Activated naive CD4-positive, alpha-beta T cell treated with anti-CD3 and anti-CD28 coated beads, Interleukin-2, amount 50 U/mL, for 24 hours (primary cell): ENCODE measurements around the gene DIPK1A.
A peak's percentile ranks its signal among the peaks of the same experiment; 100 is the strongest.
"Not testable (repeated sequence)": the region's sequence is repeated elsewhere in the genome, so short reads cannot be mapped to it uniquely, and the experiment has no call there.

Experiments used
- H3K27ac Mint-ChIP-seq: one replicate; pipeline ENCODE4 v1.8.0; 2021; ENCODE audit warnings: mild to moderate bottlenecking, mixed read lengths
- H3K27me3 Mint-ChIP-seq: one replicate; pipeline ENCODE4 v1.8.0; 2021; ENCODE audit warnings: mixed read lengths
- H3K36me3 Mint-ChIP-seq: one replicate; pipeline ENCODE4 v1.8.0; 2021; ENCODE audit warnings: mixed read lengths
- H3K4me1 Mint-ChIP-seq: one replicate; pipeline ENCODE4 v1.8.0; 2021; ENCODE audit warnings: mixed read lengths
- H3K4me3 Mint-ChIP-seq: one replicate; pipeline ENCODE4 v1.8.0; 2021; ENCODE audit warnings: mild to moderate bottlenecking, mixed read lengths
- H3K9me3 Mint-ChIP-seq: one replicate; pipeline ENCODE4 v1.8.0; 2021; ENCODE audit warnings: mixed read lengths

Gene DIPK1A

DNA sequence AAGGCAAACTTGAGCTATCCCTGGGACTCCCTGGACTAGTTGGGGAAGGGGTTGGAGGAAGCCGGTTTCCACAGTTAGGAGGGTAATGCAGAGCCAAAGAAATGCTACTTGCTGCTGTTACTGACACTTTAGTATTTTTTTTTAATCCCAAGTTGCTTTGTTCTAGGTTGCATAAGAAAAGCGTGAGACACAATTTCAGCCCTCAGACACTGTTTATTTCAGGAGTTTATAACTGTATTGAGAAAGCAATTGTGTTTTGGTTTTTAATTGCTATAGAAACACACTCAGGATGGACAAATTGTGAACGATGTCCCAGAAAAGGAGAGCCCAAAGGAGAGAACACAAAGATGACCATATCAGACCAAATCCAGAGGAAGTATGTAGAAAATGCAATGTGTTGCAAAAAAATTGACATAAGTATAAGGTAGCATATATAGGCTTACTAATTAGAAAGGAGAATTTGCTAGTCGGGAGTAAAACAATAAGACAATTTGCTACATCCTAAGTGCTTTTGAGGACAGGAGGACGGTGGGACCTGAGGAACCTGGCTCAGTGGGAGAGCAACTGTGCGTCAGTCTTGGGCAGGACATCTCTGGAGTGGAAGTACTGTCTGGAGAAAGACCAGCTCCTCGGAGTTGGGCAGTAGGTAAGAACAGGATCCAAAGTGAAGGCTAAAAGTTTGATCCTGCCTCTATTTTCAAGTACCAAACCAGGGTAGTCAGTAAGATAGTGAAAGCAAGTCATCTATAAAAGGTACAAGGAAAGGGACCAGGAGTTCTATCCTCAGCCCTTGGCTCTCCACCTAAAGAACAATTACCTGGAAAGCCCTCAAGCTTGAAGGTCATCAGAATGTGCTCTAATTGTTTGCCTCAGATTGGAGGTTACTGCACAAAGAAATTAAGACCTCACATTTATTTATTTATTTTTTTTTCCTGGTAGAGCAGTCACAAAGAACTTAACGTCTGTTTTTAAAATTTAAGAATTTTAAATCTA lies 39.9 kb downstream of the DIPK1A start:
- Mint-ChIP-seq H3K36me3 (peaks cover 19% of the 10 kb centered on the region), H3K9me3 (peaks cover 11% of the 10 kb centered on the region), H3K27me3 (no peaks in the 10 kb centered on the region), H3K27ac (no peak overlapping the region), H3K4me1 (peaks cover 52% of the 10 kb centered on the region), H3K4me3 (no peak overlapping the region)

- H3K4me3 Mint-ChIP-seq, result no peak overlapping the region
- no peaks in the 10 kb centered on the region for H3K27me3 Mint-ChIP-seq
- H3K27ac Mint-ChIP-seq, result no peak overlapping the region
- peaks cover 51% of the 10 kb centered on the region for H3K4me1 Mint-ChIP-seq
- peaks cover 18% of the 10 kb centered on the region for H3K36me3 Mint-ChIP-seq
- H3K9me3 Mint-ChIP-seq, result peaks cover 11% of the 10 kb centered on the region
Observed at GRCh38 chr1:92916899-92917298, 44.4 kb downstream of the DIPK1A start.

GRCh38 chr1:92915547-92915946 lies 45.7 kb downstream of the DIPK1A start:
- Mint-ChIP-seq H3K36me3 (peaks cover 11% of the 10 kb centered on the region), H3K27ac (no peak overlapping the region), H3K9me3 (peaks cover 5% of the 10 kb centered on the region), H3K4me1 (peaks cover 45% of the 10 kb centered on the region), H3K27me3 (no peaks in the 10 kb centered on the region), H3K4me3 (no peak overlapping the region)

DNA sequence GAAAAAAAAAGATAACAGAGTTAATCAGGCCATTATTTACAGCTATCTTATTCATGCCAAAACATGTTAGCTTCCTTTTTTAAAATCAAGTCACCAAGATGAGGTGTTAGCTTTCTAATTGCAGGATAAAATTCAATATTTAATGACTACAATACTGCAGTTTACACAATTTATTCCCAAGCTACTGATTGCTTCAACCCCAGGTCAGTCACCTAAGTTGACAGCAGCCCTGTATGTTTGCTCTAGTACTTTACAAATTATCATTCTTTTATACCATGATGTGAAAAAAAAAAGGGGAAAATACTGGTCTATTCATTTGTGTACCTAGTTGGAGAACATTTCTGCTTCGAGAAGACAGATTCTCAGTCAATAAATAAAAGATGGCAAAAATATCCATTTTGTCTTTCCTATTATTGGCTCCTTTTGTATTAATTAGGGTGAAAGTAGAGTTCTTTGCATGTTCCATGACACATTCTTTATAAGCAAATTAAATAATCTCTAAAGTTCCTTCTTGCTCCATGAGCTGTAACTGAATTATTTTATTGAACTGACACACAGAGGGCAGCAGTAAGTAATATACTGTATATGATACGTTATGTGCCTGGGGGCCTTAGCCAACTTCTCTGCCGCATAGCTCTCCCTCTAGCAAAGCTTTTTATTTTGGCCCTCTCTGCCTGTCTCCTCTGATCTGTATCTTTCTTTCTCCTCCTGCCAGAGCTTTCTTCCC lies 48.0 kb downstream of the DIPK1A start:
- Mint-ChIP-seq H3K9me3 (peaks cover under 1% of the 10 kb centered on the region), H3K27ac (no peak overlapping the region), H3K4me3 (no peak overlapping the region), H3K4me1 (peaks cover 46% of the 10 kb centered on the region), H3K27me3 (no peaks in the 10 kb centered on the region), H3K36me3 (peaks cover 11% of the 10 kb centered on the region)

GRCh38 chr1:92910081-92910480 lies 51.2 kb downstream of the DIPK1A start:
- H3K27ac Mint-ChIP-seq, result no peak overlapping the region
- H3K4me3 Mint-ChIP-seq, result no peak overlapping the region
- H3K36me3 Mint-ChIP-seq, result peaks cover 16% of the 10 kb centered on the region
- peaks cover 45% of the 10 kb centered on the region for H3K4me1 Mint-ChIP-seq
- peaks cover 4% of the 10 kb centered on the region for H3K9me3 Mint-ChIP-seq
- no peaks in the 10 kb centered on the region for H3K27me3 Mint-ChIP-seq

DNA sequence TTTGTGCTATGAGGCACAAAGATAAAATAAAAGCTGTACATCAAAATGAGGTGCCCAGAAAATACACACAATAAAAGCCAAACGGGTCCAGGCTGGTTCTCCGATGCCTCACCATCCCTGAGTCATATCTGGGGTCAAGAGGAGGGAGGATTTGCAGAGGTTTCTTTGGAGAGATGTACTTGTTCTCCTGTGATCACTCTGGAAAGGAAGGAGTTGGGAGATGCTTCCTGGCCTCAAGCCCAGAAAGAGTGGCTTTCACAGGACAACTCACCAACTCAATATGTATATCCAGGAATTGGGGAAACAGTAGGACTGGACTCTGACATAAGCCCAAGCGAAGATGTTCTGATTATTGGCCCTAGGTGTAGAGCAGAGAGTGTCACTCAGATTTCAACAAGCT lies 51.9 kb downstream of the DIPK1A start:
- H3K4me1 Mint-ChIP-seq, result peaks cover 51% of the 10 kb centered on the region
- H3K27me3 Mint-ChIP-seq, result no peaks in the 10 kb centered on the region
- H3K36me3 Mint-ChIP-seq, result peaks cover 15% of the 10 kb centered on the region

GRCh38 chr1:92907949-92908684 lies 53.1 kb downstream of the DIPK1A start:
- Mint-ChIP-seq H3K27me3 (no peaks in the 10 kb centered on the region), H3K27ac (peak overlapping the region; percentile 83), H3K9me3 (peaks cover 4% of the 10 kb centered on the region), H3K4me3 (no peak overlapping the region), H3K4me1 (peaks cover 51% of the 10 kb centered on the region), H3K36me3 (peaks cover 17% of the 10 kb centered on the region)

More for the DNA sequence above, 51.9 kb downstream of the DIPK1A start:
- Mint-ChIP-seq H3K27ac (no peak overlapping the region), H3K9me3 (peaks cover 4% of the 10 kb centered on the region), H3K4me3 (no peak overlapping the region)

- H3K9me3 Mint-ChIP-seq, result peaks cover 20% of the 10 kb centered on the region
- no peaks in the 10 kb centered on the region for H3K27me3 Mint-ChIP-seq
- no peak overlapping the region for H3K27ac Mint-ChIP-seq
- peaks cover 50% of the 10 kb centered on the region for H3K4me1 Mint-ChIP-seq
- no peak overlapping the region for H3K4me3 Mint-ChIP-seq
- H3K36me3 Mint-ChIP-seq, result peaks cover 29% of the 10 kb centered on the region
Observed at GRCh38 chr1:92903765-92904164, 57.5 kb downstream of the DIPK1A start.

- H3K36me3 Mint-ChIP-seq, result peaks cover 21% of the 10 kb centered on the region
Observed at GRCh38 chr1:92902406-92902744, 58.9 kb downstream of the DIPK1A start.

DNA sequence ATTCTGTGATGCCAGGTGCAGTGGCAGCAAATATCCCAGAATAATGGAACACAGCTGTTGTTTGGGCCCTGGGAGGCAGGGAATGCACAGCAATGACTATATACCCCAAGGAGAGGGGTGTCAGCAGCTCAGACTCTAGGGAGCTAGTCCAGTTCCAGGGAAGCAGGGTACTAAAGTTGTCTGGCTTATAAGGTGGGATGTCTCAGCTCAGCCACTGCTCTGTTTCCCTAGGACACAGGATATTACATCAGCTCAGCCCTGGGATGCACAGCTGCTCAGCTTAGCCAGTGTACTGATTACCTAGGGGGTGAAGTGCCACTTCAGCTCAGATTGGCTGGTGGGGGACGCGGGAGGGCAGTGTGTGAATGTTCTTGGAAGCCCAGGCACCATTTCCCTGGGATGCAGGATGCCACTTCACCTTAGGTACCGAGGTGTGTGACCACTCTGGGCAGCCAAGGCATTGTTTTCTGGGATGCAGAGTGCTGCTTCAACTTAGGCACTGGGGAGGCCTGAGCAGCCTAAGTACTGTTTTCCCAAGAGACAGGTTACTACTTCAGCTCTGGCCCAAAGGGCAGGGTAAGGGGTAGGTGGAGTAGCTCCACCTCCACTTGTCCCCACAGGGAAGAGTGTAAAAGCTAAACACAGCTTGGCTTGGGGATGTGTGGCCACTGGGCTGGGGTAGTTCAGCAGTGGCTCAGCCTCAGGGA lies 59.4 kb downstream of the DIPK1A start:
- Mint-ChIP-seq H3K4me3 (no peak overlapping the region), H3K9me3 (peaks cover 15% of the 10 kb centered on the region), H3K4me1 (peaks cover 40% of the 10 kb centered on the region), H3K27ac (no peak overlapping the region), H3K27me3 (no peaks in the 10 kb centered on the region), H3K36me3 (peaks cover 21% of the 10 kb centered on the region)

More at GRCh38 chr1:92902406-92902744, 58.9 kb downstream of the DIPK1A start:
- Mint-ChIP-seq H3K4me1 (peaks cover 40% of the 10 kb centered on the region), H3K9me3 (peaks cover 15% of the 10 kb centered on the region), H3K4me3 (no peak overlapping the region), H3K27me3 (no peaks in the 10 kb centered on the region), H3K27ac (no peak overlapping the region)

- Mint-ChIP-seq H3K9me3 (peaks cover 15% of the 10 kb centered on the region), H3K4me1 (peaks cover 40% of the 10 kb centered on the region), H3K27ac (no peak overlapping the region), H3K4me3 (no peak overlapping the region), H3K27me3 (no peaks in the 10 kb centered on the region), H3K36me3 (peaks cover 20% of the 10 kb centered on the region)
Observed at GRCh38 chr1:92901126-92901525, 60.1 kb downstream of the DIPK1A start.

GRCh38 chr1:92900539-92900938 lies 60.7 kb downstream of the DIPK1A start:
- no peaks in the 10 kb centered on the region for H3K27me3 Mint-ChIP-seq
- no peak overlapping the region for H3K27ac Mint-ChIP-seq
- H3K9me3 Mint-ChIP-seq, result peaks cover 15% of the 10 kb centered on the region
- peaks cover 36% of the 10 kb centered on the region for H3K4me1 Mint-ChIP-seq
- no peak overlapping the region for H3K4me3 Mint-ChIP-seq
- peaks cover 18% of the 10 kb centered on the region for H3K36me3 Mint-ChIP-seq

DNA sequence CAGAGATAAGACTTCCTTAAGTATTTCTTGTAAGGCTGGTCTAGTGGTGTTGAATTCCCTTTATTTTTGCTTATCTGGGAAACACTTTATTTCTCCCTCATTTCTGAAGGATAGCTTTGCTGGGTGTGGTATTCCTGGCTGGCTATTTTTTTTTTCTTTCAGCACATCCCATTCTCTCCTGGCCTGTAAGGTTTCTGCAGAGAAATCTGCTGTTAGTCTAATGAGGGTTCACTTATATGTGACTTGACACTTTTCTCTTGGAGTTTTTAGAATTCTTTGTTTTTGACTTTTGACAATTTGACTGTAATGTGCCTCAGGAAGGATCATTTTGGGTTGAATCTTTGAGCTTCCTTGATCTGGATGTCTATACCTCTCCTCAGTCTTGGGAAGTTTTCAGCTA lies 61.5 kb downstream of the DIPK1A start:
- Mint-ChIP-seq H3K4me3 (no peak overlapping the region), H3K36me3 (peaks cover 18% of the 10 kb centered on the region), H3K4me1 (peaks cover 30% of the 10 kb centered on the region), H3K9me3 (peaks cover 15% of the 10 kb centered on the region), H3K27me3 (no peaks in the 10 kb centered on the region), H3K27ac (peak overlapping the region; percentile 7)

DNA sequence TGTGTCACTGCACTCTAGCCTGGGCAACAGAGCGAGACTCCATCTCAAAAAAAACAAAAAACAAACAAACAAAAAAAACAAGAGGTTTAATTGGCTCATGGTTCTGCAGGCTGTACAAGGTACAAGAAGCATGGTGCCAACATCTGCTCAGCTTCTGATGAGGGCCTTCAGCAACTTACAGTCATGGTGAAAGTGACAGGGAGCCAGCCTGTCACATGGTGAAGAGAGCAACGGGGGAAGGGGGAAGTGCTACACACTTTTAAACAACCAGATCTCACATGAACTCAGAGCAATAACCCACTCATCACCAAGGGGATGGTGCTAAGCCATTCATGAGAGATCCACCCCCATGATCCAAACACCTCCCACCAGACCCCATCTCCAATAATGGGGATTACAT lies 63.2 kb downstream of the DIPK1A start:
- not testable (repeated sequence) for H3K27ac Mint-ChIP-seq

GRCh38 chr1:92887465-92887864 lies 73.8 kb downstream of the DIPK1A start:
- Mint-ChIP-seq H3K4me3 (no peak overlapping the region), H3K4me1 (peaks cover 34% of the 10 kb centered on the region), H3K27ac (no peak overlapping the region), H3K9me3 (peaks cover under 1% of the 10 kb centered on the region), H3K27me3 (no peaks in the 10 kb centered on the region), H3K36me3 (peaks cover 6% of the 10 kb centered on the region)

More for the DNA sequence above, 63.2 kb downstream of the DIPK1A start:
- H3K9me3 Mint-ChIP-seq, result peaks cover 15% of the 10 kb centered on the region
- H3K4me3 Mint-ChIP-seq, H3K27me3 Mint-ChIP-seq: not testable (repeated sequence)
- H3K4me1 Mint-ChIP-seq, result peaks cover 20% of the 10 kb centered on the region
- H3K36me3 Mint-ChIP-seq, result peaks cover 20% of the 10 kb centered on the region
